K562 (cell line): ENCODE results near the gene WNK1. TPM values are rescaled to one million over a fixed set of nuclear protein-coding genes. Genes with fewer than 3 reads are reported as not detected.

Experiments
- CTCF ChIP-seq, 3 experiments: IDR thresholded peaks in 2 of 3; conservative IDR thresholded peaks in 1 of 3; 2 replicates each; pipeline ENCODE4 v1.5.1; 2011 to 2012; ENCODE audit warnings: low read length in 3 of 3, mild to moderate bottlenecking in 3 of 3, control low read depth in 2 of 3, improper control_type of control experiment in 1 of 3, inconsistent platforms in 1 of 3, low read depth in 1 of 3, mixed read lengths in 1 of 3, moderate library complexity in 1 of 3; ENCODE audit not compliant: insufficient read depth in 2 of 3
- ETS2 ChIP-seq: IDR thresholded peaks from 2 replicates; pipeline ENCODE4 v1.6.1; 2016; ENCODE audit warnings: borderline replicate concordance, missing genetic modification characterization, mild to moderate bottlenecking, moderate library complexity, missing compliant biosample characterization; ENCODE audit not compliant: poor library complexity, severe bottlenecking
- FOXJ3 ChIP-seq: sonication (generic); formaldehyde crosslinking; IDR thresholded peaks from 2 replicates; pipeline ENCODE4 v1.4.0; 2020; ENCODE audit warnings: mild to moderate bottlenecking, missing genetic modification reagents
- FOXK1 ChIP-seq: sonication (generic); formaldehyde crosslinking; IDR thresholded peaks from 2 replicates; pipeline ENCODE4 v1.8.0; 2022; ENCODE audit warnings: missing genetic modification reagents, mild to moderate bottlenecking, borderline replicate concordance
- GTF2B ChIP-seq: IDR thresholded peaks from 2 replicates; pipeline ENCODE4 v1.6.1; 2011; ENCODE audit not compliant: insufficient read length; ENCODE audit errors: extremely low read depth
- MAZ ChIP-seq, 2 experiments: fragments of 450-650 bp in 1 of 2; sonication (generic) in 1 of 2; formaldehyde crosslinking; IDR thresholded peaks in 1 of 2; conservative IDR thresholded peaks in 1 of 2; 2 replicates each; pipeline versions ENCODE4 v1.4.0 to v1.5.0; 2020; ENCODE audit warnings: mild to moderate bottlenecking in 1 of 2, missing genetic modification reagents in 1 of 2
- MBD2 ChIP-seq: sonication (generic); IDR thresholded peaks from 2 replicates; pipeline ENCODE4 v1.6.1; 2016; ENCODE audit warnings: low read depth, borderline replicate concordance
- MNT ChIP-seq, 2 experiments: fragments of 450-650 bp; conservative IDR thresholded peaks; 2 replicates each; pipeline ENCODE4 v1.6.1; 2017; ENCODE audit warnings: mild to moderate bottlenecking in 2 of 2, moderate library complexity in 2 of 2
- MTA3 ChIP-seq: fragments of 450-650 bp; formaldehyde crosslinking; IDR thresholded peaks from 2 replicates; pipeline ENCODE4 v1.6.1; 2017; ENCODE audit warnings: mild to moderate bottlenecking, borderline replicate concordance
- PCBP2 ChIP-seq: fragments of 200-400 bp; formaldehyde crosslinking; IDR thresholded peaks from 2 replicates; pipeline ENCODE4 v1.6.1; 2018; ENCODE audit warnings: low read length, low read depth, mild to moderate bottlenecking, moderate library complexity; ENCODE audit not compliant: poor library complexity, severe bottlenecking
- RBBP5 ChIP-seq: fragments of 200-600 bp; sonication (generic); IDR thresholded peaks from 2 replicates; pipeline ENCODE4 v1.6.1; 2012; ENCODE audit warnings: borderline replicate concordance, mild to moderate bottlenecking, low read length, control low read depth, inconsistent platforms; ENCODE audit not compliant: insufficient read depth, poor library complexity, severe bottlenecking
- TEAD1 ChIP-seq, 2 experiments: fragments of 450-650 bp in 1 of 2; sonication (generic) in 1 of 2; formaldehyde crosslinking; IDR thresholded peaks; 2 replicates each; pipeline versions ENCODE4 v1.4.0 to v1.8.0; 2020 to 2022; ENCODE audit warnings: mild to moderate bottlenecking in 2 of 2, missing genetic modification reagents in 1 of 2
- UBTF ChIP-seq, 2 experiments: IDR thresholded peaks; 2 replicates each; pipeline ENCODE4 v1.6.1; 2012; ENCODE audit warnings: improper control_type of control experiment in 2 of 2, low read depth in 2 of 2, low read length in 2 of 2, borderline replicate concordance in 1 of 2
- VEZF1 ChIP-seq: fragments of 200-800 bp; sonication (Bioruptor generic); IDR thresholded peaks from 2 replicates; pipeline ENCODE4 v1.6.1; 2017; ENCODE audit warnings: missing genetic modification characterization, missing compliant biosample characterization
- ZC3H8 ChIP-seq: fragments of 450-650 bp; IDR thresholded peaks from 2 replicates; pipeline ENCODE4 v1.6.1; 2017
- ZSCAN29 ChIP-seq: fragments of 450-650 bp; IDR thresholded peaks from 2 replicates; pipeline ENCODE4 v1.6.1; 2017
- polyA plus RNA-seq, 8 experiments: library from polyadenylated mRNA; depleted of rRNA in 4 of 8; stranded (reverse) in 5 of 8; unstranded in 3 of 8; fragments of >200 nt; fragmentation: Nextera tagmentation in 2 of 8; fragmentation: Illumina TruSeq in 1 of 8; extraction: Ambion mirVana in 2 of 8; extraction: Trizol in 1 of 8; gene quantifications; 2 replicates each; pipeline versions ENCODE4 v1.2.1 to v1.2.3, GENCODE V29; 2011 to 2014; ENCODE audit warnings: inconsistent platforms in 1 of 8, missing spikeins in 1 of 8
- total RNA-seq, 7 experiments: library from RNA; depleted of rRNA in 6 of 7; stranded (reverse); fragments of >200 nt in 6 of 7; fragmentation: Illumina TruSeq in 2 of 7; extraction: Trizol in 2 of 7; gene quantifications; 2 replicates each; pipeline versions ENCODE4 v1.2.1 to v1.2.3, GENCODE V29; 2011 to 2021; ENCODE audit warnings: low replicate concordance in 1 of 7

WNK1 gene
- total and polyA plus RNA-seq, 9 of the 15 experiments (the other 6 are each of a cell fraction or from before 2014, with no cell fraction given): 4.3 to 73.9 (median 31.0) TPM

- no peak for TF ChIP-seq MBD2
- no peak for TF ChIP-seq GTF2B
- no peak for TF ChIP-seq ETS2 (tag)
- no peak for TF ChIP-seq MTA3
- no peak for TF ChIP-seq FOXJ3
- TF ChIP-seq FOXK1 (CRISPR knock-in tag): no peak
- TF ChIP-seq VEZF1 (CRISPR knock-in tag): peak; percentile 50; the same call in 1 of the 2 replicates
- TF ChIP-seq MAZ (CRISPR knock-in tag; conservative IDR thresholded peaks at IDR 0.05 in 1 of 2, IDR thresholded peaks at IDR 0.05 in 1 of 2): peak; percentile 8 to 73; a peak in 3 of 4 replicates
- TF ChIP-seq MNT (conservative IDR thresholded peaks at IDR 0.05): 0 out of 4 replicates have a peak, but pooled peaks of 1 of the 2 experiments have one; percentile 14
- TF ChIP-seq UBTF (IDR thresholded peaks at IDR 0.05; ENCODE audit: borderline replicate concordance in 1 of 2, low read depth in 2 of 2, low read length in 2 of 2): peak; percentile 36 to 53; a peak in 2 of 4 replicates
- no peak for TF ChIP-seq ZC3H8
- no peak for TF ChIP-seq PCBP2
- TF ChIP-seq CTCF (IDR thresholded peaks at IDR 0.05 in 2 of 3, conservative IDR thresholded peaks at IDR 0.05 in 1 of 3; ENCODE audit: insufficient read depth in 2 of 3, low read depth in 1 of 3, low read length in 3 of 3): peak in 2 of 3 experiments; percentile 14; a peak in 2 of 6 replicates
- peak; percentile 49 for TF ChIP-seq RBBP5
- no peak for TF ChIP-seq TEAD1 (CRISPR knock-in tag; IDR thresholded peaks at IDR 0.05)
- TF ChIP-seq ZSCAN29: peak; percentile 71
Observed at GRCh38 chr12:752695-753610, 574 bp downstream of the WNK1 start (continued).
